HepG2 (cell line): ENCODE data around the gene VSIG10L2. TPM values are rescaled to one million over a fixed set of nuclear protein-coding genes. Genes with fewer than 3 reads are reported as not detected.

ENCODE experiments used
- AGO1 ChIP-seq: fragments of 200-400 bp; formaldehyde crosslinking; IDR thresholded peaks from 2 replicates; pipeline ENCODE4 v1.6.1; 2017; ENCODE audit warnings: mild to moderate bottlenecking, low read depth, low read length, moderate library complexity; ENCODE audit not compliant: poor library complexity, severe bottlenecking
- CREB1 ChIP-seq, 2 experiments: fragments of 450-650 bp in 1 of 2; IDR thresholded peaks; 2 replicates each; pipeline ENCODE4 v1.6.1; 2016 to 2017; ENCODE audit warnings: control low read depth in 1 of 2, mild to moderate bottlenecking in 1 of 2, missing compliant biosample characterization in 1 of 2, missing genetic modification characterization in 1 of 2
- HBP1 ChIP-seq: IDR thresholded peaks from 2 replicates; pipeline ENCODE4 v1.6.1; 2016; ENCODE audit warnings: low read depth, control low read depth
- HES4 ChIP-seq: sonication (generic); formaldehyde crosslinking; IDR thresholded peaks from 2 replicates; pipeline ENCODE4 v1.9.0; 2021; ENCODE audit warnings: mild to moderate bottlenecking, missing genetic modification reagents, borderline replicate concordance
- IRF1 ChIP-seq: sonication (generic); formaldehyde crosslinking; IDR thresholded peaks from 2 replicates; pipeline ENCODE4 v1.4.0; 2020; ENCODE audit warnings: low read depth, mild to moderate bottlenecking, missing genetic modification reagents
- MTF2 ChIP-seq: sonication (generic); formaldehyde crosslinking; IDR thresholded peaks from 2 replicates; pipeline ENCODE4 v1.5.0; 2020; ENCODE audit warnings: missing genetic modification reagents, borderline replicate concordance
- MYC ChIP-seq: sonication (generic); formaldehyde crosslinking; IDR thresholded peaks from 2 replicates; pipeline ENCODE4 v1.9.0; 2021; ENCODE audit warnings: missing genetic modification reagents, borderline replicate concordance
- NFAT5 ChIP-seq: sonication (generic); formaldehyde crosslinking; IDR thresholded peaks from 2 replicates; pipeline ENCODE4 v1.4.0; 2020; ENCODE audit warnings: missing genetic modification reagents
- PAXIP1 ChIP-seq: sonication (generic); formaldehyde crosslinking; conservative IDR thresholded peaks from 2 replicates; pipeline ENCODE4 v1.4.0; 2020; ENCODE audit warnings: mild to moderate bottlenecking, missing genetic modification reagents, moderate library complexity
- PCBP1 ChIP-seq: fragments of 200-400 bp; formaldehyde crosslinking; IDR thresholded peaks from 2 replicates; pipeline ENCODE4 v1.6.1; 2017; ENCODE audit warnings: mild to moderate bottlenecking, low read depth, low read length, borderline replicate concordance
- SOX6 ChIP-seq, 2 experiments: fragments of 450-650 bp in 1 of 2; sonication (generic) in 1 of 2; formaldehyde crosslinking in 1 of 2; IDR thresholded peaks; 2 replicates each; pipeline versions ENCODE4 v1.4.0 to v1.6.1; 2017 to 2020; ENCODE audit warnings: antibody characterized with exemption in 1 of 2, mild to moderate bottlenecking in 1 of 2, missing genetic modification reagents in 1 of 2
- SUZ12 ChIP-seq: fragments of 150-350 bp; IDR thresholded peaks from 2 replicates; pipeline ENCODE4 v1.6.1; 2014; ENCODE audit warnings: low read depth, low read length
- ZNF225 ChIP-seq: sonication (generic); formaldehyde crosslinking; IDR thresholded peaks from 2 replicates; pipeline ENCODE4 v1.4.0; 2020; ENCODE audit warnings: mild to moderate bottlenecking, missing genetic modification reagents
- ZNF367 ChIP-seq: sonication (generic); formaldehyde crosslinking; IDR thresholded peaks from 2 replicates; pipeline ENCODE4 v1.4.0; 2020; ENCODE audit warnings: missing genetic modification reagents, borderline replicate concordance
- ZNF616 ChIP-seq: sonication (generic); formaldehyde crosslinking; IDR thresholded peaks from 2 replicates; pipeline ENCODE4 v1.5.0; 2020; ENCODE audit warnings: low read depth, mild to moderate bottlenecking, missing genetic modification reagents
- ZNF792 ChIP-seq: IDR thresholded peaks from 2 replicates; pipeline ENCODE4 v1.6.1; 2016
- ZNF83 ChIP-seq: sonication (generic); formaldehyde crosslinking; IDR thresholded peaks from 2 replicates; pipeline ENCODE4 v1.4.0; 2020; ENCODE audit warnings: missing genetic modification reagents, mild to moderate bottlenecking, borderline replicate concordance
- polyA plus RNA-seq, 8 experiments: library from polyadenylated mRNA; depleted of rRNA in 3 of 8; stranded (reverse) in 7 of 8; unstranded in 1 of 8; fragments of >200 nt; fragmentation: Illumina TruSeq in 4 of 8; extraction: Trizol in 4 of 8; gene quantifications; 2 replicates each; pipeline versions ENCODE4 v1.2.1 to v1.2.3, GENCODE V29; 2011 to 2016; ENCODE audit warnings: low read depth in 4 of 8, missing spikeins in 1 of 8, mixed read lengths in 1 of 8; ENCODE audit not compliant: insufficient read depth in 1 of 8
- total RNA-seq, 5 experiments: library from RNA; depleted of rRNA; stranded (reverse); fragments of >200 nt; fragmentation: Illumina TruSeq; extraction: Trizol; gene quantifications; 2 replicates each; pipeline ENCODE4 v1.2.3, GENCODE V29; 2016; ENCODE audit warnings: low read depth in 1 of 5

The VSIG10L2 gene
- total and polyA plus RNA-seq, 2 of the 13 experiments (the other 11 are each of a cell fraction or from before 2014, with no cell fraction given) = 0.21 TPM; not detected in 1

- TF ChIP-seq PAXIP1 (CRISPR knock-in tag) (no peak), NFAT5 (CRISPR knock-in tag) (no peak), SOX6 (IDR thresholded peaks at IDR 0.05) (no peak), SOX6 (CRISPR knock-in tag; IDR thresholded peaks at IDR 0.05) (no peak), SUZ12 (peak; percentile 50; the same call in 1 of the 2 replicates), AGO1 (no peak), CREB1 (IDR thresholded peaks at IDR 0.05) (no peak), CREB1 (CRISPR knock-in tag; IDR thresholded peaks at IDR 0.05) (peak; percentile 95), PCBP1 (no peak), ZNF792 (CRISPR knock-in tag) (no peak), MTF2 (CRISPR knock-in tag) (no peak), MYC (peak; percentile 65; the same call in 1 of the 2 replicates), HES4 (CRISPR knock-in tag) (no peak), ZNF367 (no peak), IRF1 (CRISPR knock-in tag) (no peak), ZNF616 (CRISPR knock-in tag) (no peak), ZNF225 (no peak), ZNF83 (CRISPR knock-in tag) (no peak), HBP1 (peak; percentile 21; the same call in 1 of the 2 replicates)
These were observed 42.7 kb upstream of the VSIG10L2 start, which contains the start of gene PUS3 (continued) for GRCh38 chr11:125902927-125903710.
